ENCODE data around the gene ZCCHC7.
"Not testable (repeated sequence)": the region's sequence is repeated elsewhere in the genome, so short reads cannot be mapped to it uniquely, and the experiment has no call there.

ZCCHC7 gene

GRCh38 chr9:37373621-37374020, 253.2 kb downstream of the ZCCHC7 start:
- DNase-seq (ENCODE audit: low read depth in 2 of 2): no peak

GRCh38 chr9:37374892-37375291, 254.5 kb downstream of the ZCCHC7 start:
- no peak for DNase-seq (ENCODE audit: low read depth in 2 of 2)

DNA sequence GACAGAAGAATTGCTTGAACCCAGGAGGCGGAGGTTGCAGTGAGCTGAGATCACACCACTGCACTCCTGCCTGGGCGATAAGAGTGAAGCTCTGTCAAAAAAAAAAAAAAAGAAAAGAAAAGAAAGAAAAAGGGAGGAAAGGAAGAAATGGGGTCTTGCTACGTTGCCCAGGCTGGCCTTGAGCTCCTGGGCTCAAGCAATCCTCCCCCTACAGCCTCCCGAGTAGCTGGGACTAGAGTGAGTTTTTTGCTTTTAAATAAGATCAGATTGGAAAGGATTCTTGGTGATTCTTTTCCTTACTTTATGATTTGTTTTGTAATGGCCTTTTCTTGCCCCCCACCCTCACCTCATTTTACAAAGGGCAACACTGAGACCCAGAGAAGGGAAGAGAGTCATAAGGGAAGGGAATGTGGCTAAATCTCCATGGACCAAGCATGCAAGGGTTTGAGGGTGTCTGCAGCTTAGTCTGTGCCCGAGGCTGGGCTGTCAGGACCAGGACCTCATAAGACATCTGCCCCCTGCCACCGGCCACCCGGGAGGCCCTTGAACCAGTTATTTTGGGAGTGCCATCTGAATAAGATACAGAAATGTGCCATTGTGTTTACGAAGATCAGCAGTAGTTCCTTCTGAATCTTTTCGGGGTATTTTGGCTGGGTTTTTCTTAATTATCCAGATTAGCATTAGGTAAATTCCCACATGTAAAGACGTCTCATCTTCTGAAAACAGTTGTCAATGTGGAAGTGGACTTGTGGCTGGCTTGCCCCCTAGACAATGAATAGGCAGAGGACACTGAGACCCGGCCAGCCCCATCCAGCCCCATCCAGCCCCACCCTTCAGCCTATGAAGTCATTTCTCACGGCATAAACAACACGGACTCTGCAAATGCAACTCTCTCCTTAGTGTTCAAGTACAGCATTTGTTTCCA, 257.6 kb downstream of the ZCCHC7 start:
- no peak for DNase-seq (ENCODE audit: low read depth in 2 of 2)

GRCh38 chr9:37378613-37379004, 258.2 kb downstream of the ZCCHC7 start:
- no peak for DNase-seq (ENCODE audit: low read depth in 2 of 2)

DNA sequence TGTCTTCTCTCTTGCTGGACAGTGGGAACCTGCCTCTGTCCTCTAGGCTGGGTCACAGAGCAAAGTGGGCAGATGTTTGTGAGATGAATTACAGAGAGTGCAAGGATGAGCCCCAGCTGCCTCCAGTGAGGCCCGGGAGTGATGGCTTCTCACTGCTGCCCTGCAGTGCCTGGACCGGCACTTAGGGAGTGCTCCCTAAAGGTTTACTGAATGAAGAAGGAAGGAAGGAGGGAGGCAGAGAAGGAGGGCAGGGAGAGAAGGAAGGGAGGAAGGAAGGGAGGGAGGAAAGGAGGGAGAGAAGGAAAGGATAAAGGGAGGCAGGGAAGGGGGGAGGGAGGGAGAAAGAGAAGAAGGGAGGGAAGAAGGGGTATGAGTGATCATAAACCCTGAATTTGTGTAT, 259.5 kb downstream of the ZCCHC7 start:
- DNase-seq (ENCODE audit: low read depth in 2 of 2): no peak

DNA sequence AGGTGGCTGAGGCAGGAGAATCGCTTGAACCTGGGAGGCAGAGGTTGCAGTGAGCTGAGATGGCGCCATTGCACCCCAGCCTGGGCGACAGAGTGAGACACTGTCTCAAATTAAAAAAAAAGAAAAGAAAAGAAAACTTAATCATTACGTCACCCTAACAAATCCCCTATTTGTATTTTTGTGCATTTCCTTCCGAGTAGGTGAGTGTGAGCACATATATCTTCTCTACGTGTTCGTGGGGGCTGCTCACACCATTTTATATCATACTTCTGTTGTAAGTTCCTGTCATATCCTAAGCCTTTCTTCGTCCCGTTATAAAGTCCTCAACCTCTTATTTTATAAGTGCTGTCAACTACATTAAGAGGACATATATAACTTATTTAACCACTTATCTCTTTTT, 260.2 kb downstream of the ZCCHC7 start:
- DNase-seq (ENCODE audit: low read depth in 2 of 2): no peak

- DNase-seq (ENCODE audit: low read depth in 2 of 2): no peak
Observed at GRCh38 chr9:37381094-37381741, 260.8 kb downstream of the ZCCHC7 start.

- no peak for DNase-seq (ENCODE audit: low read depth in 2 of 2)
Observed at GRCh38 chr9:37382161-37382981, 262.0 kb downstream of the ZCCHC7 start.

DNA sequence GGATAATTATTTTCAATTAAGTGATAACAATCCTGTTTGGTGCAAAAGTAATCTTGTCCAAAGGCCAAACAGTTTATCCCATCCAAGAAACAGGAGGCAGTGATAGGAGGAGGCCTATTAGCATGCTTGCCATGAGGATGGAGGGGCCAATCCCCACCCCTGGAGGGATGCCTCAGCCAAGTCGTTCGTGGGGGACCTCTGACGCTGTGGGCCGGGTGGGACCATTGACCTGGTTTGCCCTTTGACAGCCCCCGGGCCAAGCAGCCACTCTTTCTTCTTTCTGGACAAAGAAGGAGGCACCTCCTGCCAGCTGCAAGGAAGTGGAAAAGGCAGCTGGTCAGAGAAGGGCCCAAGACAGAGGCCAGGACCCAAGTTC, 262.6 kb downstream of the ZCCHC7 start:
- no peak for DNase-seq (ENCODE audit: low read depth in 2 of 2)

GRCh38 chr9:37383393-37383792, 263.0 kb downstream of the ZCCHC7 start:
- DNase-seq (ENCODE audit: low read depth in 2 of 2): no peak

DNA sequence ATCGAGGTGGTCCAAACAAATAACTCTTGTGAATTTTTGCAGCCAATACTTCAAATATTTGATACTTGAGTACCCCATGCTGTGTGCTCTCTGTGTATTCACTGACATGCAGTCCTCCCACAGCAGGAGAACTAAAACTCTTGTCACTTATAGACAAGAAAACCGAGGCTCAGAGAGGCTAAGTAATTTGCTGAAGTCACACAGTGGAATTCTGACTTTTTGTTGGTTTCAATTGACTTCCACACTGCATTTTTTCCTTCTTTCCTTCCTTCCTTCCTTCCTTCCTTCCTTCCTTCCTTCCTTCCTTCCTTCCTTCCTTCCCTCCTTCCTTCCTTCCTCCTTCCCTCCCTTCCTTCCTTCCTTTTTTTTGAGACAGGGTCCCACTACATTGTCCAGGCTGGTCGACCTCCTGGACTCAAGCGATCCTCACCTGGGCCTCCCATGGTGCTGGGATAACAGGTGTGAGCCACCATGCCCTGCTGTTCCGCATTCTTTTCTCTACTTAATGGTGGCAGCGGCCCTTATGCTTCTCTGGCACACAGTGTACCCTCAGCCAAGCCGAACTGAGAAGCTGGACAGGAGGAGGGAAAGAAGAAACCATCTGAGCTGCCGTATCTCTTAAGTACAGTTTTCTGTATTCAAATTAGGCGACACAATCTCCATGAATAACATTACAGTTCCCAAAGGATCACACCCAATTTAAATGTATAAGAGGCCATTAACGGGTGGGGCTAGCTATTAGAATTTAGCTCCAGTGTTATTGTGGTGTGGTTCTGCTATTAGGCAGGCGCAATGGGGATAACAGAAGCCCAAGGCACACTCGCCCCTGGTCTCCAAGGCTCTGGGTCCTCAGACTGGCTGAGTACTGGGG, 263.7 kb downstream of the ZCCHC7 start:
- no peak for DNase-seq (ENCODE audit: low read depth in 2 of 2)

GRCh38 chr9:37385286-37385685, 264.9 kb downstream of the ZCCHC7 start:
- DNase-seq (ENCODE audit: low read depth in 2 of 2): no peak

DNA sequence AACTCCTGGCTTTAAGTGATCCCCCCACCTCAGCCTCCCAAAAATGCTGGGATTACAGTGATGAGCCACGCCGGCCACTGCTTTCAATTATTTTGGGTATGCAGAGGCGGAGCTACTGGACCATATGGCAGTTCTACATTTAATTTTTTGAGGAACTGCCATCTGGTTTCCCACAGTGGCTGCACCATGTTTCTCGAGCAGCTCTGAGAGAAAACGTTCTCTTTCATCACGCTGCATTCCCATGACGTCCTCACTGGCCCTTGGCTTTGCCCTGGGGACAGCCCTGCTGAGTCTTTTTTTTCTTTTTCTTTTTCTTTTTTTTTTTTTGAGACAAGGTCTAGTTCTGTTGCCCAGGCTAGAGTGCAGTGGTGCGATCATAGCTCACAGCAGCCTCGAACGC, 266.6 kb downstream of the ZCCHC7 start:
- DNase-seq (ENCODE audit: low read depth in 2 of 2): no peak

- DNase-seq (ENCODE audit: low read depth in 2 of 2): no peak
Observed at GRCh38 chr9:37390759-37391158, 270.4 kb downstream of the ZCCHC7 start.

DNA sequence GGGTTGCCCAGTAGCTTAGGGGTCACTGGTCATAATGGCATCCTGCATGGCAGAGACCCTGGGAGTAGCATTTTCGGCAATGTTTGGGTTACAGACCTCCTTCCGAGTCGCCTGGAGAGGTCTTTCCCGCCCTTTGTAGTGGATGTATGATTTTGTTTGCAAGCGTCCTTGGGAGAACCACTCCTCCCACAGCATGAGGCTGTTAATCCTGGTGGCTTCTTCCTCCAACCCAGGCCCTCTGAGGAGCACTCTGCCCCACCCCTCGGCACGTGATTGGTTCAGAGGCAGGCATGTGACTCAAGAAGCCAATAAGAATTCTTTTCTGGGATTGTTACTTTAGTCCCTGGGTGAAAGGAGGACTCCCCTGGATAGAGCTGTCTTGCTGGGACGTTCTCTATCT, 271.9 kb downstream of the ZCCHC7 start:
- no peak for DNase-seq (ENCODE audit: low read depth in 2 of 2)

GRCh38 chr9:37395229-37395628, 274.9 kb downstream of the ZCCHC7 start:
- DNase-seq (ENCODE audit: low read depth in 2 of 2): no peak

- DNase-seq (ENCODE audit: low read depth in 2 of 2): no peak
Observed at GRCh38 chr9:37395663-37396062, 275.3 kb downstream of the ZCCHC7 start.

DNA sequence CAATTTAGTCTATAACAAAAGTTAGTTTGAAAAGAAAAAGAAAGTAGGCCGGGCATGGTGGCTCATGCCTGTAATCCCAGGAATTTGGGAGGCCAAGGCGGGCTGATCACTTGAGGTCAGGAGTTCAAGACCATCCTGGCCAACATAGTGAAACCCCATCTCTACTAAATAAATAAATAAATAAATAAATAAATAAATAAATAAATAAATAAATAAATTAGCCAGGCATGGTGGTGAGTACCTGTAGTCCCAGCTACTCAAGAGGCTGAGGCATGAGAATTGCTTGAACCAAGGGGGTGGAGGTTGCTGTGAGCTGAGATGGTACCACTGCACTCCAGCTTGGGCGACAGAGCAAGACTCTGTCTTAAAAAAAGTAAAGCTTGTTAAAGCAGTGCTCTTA, 277.6 kb downstream of the ZCCHC7 start:
- DNase-seq (ENCODE audit: low read depth in 2 of 2): not testable (repeated sequence)

DNA sequence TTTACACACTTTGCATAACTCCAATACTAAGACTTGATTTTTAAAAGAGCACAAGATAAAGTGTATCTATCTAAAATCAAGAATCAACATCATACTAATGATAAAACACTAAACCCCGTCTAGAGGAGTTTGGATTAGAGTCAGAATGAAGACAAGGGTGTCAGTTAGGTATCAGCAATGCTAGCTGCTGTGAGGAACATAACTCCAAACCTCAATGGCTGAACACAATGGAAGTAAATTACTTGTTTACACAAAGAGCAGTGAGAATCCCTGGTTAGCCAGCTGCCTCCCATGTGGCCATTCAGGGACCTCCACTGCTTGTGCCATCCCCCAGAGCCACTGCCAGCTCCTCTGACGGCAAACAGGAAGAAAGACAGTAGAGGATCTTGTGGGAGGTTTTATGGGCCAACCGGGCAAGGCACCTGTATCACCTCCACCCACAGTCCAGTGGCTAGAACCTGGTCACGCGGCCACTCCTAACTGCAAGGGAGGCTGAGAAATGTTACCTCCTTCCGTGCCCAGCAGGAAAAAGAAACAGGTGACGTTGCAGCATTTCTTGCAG, 278.2 kb downstream of the ZCCHC7 start:
- no peak for DNase-seq (ENCODE audit: low read depth in 2 of 2)

DNA sequence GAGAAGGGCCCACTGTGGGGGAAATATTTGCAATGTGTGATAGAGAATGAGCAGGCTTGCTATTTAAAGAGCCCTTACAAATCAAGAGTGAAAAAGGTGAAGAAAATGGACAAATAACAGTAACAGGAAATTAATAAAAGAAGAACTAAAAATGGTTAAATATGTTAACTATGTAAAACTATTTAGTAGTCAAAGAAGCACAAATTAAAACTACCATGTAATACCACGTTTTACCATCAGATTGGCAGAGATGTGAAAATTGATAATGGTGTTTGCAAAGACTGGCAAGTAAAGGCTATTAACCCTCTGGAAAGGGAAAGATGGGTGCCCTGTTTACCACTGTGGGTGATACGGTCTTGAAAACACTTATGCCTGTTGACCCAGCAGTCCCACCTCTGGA, 279.0 kb downstream of the ZCCHC7 start:
- no peak for DNase-seq (ENCODE audit: low read depth in 2 of 2)

- DNase-seq (ENCODE audit: low read depth in 2 of 2): no peak
Observed at GRCh38 chr9:37404590-37404989, 284.2 kb downstream of the ZCCHC7 start.
